Mononuclear cell (primary cell): ENCODE results near the gene DYNLRB1. TPM values are rescaled to one million over a fixed set of nuclear protein-coding genes. Genes with fewer than 3 reads are reported as not detected.

ENCODE experiments used
- H3K27me3 ChIP-seq: 2 replicates; pipeline ENCODE4 v1.6.0; 2011; ENCODE audit warnings: low read length, control low read depth; ENCODE audit not compliant: insufficient read depth
- H3K4me1 ChIP-seq: 2 replicates; pipeline ENCODE4 v1.5.1; 2011; ENCODE audit warnings: mild to moderate bottlenecking, low read length, control low read depth; ENCODE audit not compliant: insufficient read depth
- H3K4me3 ChIP-seq: 2 replicates; pipeline ENCODE4 v1.5.1; 2011; ENCODE audit warnings: mild to moderate bottlenecking, low read length, moderate library complexity
- H3K9me3 ChIP-seq: 2 replicates; pipeline ENCODE4 v1.5.1; 2011; ENCODE audit warnings: low read depth, mild to moderate bottlenecking, control low read depth, low read length
- total RNA-seq: library from RNA; depleted of rRNA; stranded (reverse); fragments of >200 nt; gene quantifications from one replicate; pipeline ENCODE4 v1.2.3, GENCODE V29; 2012

DYNLRB1 gene
- total RNA-seq, 1 donor: 48.3 TPM

GRCh38 chr20:34549929-34550305, 33.7 kb downstream of the DYNLRB1 start:
- H3K4me1 ChIP-seq: no peaks in the 10 kb centered on the region
- no peaks in the 10 kb centered on the region for H3K9me3 ChIP-seq
- H3K27me3 ChIP-seq: no peaks in the 10 kb centered on the region
- no peak overlapping the region for H3K4me3 ChIP-seq

GRCh38 chr20:34552569-34552968, 36.3 kb downstream of the DYNLRB1 start:
- no peaks in the 10 kb centered on the region for H3K9me3 ChIP-seq
- H3K4me1 ChIP-seq: peaks cover 2% of the 10 kb centered on the region
- no peaks in the 10 kb centered on the region for H3K27me3 ChIP-seq
- no peak overlapping the region for H3K4me3 ChIP-seq

DNA sequence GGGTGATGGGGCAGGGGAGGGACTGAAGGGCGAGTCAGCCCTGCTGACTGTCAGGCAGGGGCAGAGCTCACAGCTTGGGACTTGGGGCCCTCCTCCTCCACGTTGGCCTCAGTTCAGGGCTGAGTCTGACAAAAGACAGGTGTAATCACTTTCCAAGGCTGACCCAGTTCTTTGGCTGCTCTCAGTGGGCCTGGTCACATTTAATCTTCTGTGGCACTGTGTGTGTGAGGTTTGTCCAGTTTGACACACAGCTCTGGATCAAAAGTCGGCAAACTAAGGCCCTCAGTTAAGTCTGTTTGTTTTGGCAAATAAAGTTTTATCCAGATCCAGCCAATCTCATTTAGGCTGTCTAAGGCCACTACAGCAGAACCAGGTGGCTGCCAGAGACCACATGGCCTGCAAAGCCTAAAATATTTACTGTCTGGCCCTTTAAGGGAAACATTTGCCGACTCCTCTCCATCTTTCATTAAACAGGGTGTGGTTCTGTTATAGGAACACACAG, 37.2 kb downstream of the DYNLRB1 start:
- Histone ChIP-seq H3K27me3 (no peaks in the 10 kb centered on the region), H3K9me3 (no peaks in the 10 kb centered on the region), H3K4me3 (no peak overlapping the region), H3K4me1 (peaks cover 9% of the 10 kb centered on the region)

- Histone ChIP-seq H3K27me3 (no peaks in the 10 kb centered on the region), H3K4me1 (peaks cover 9% of the 10 kb centered on the region), H3K9me3 (no peaks in the 10 kb centered on the region), H3K4me3 (peak overlapping the region; percentile 61)
Measured at GRCh38 chr20:34557936-34558319, 41.7 kb downstream of the DYNLRB1 start.

DNA sequence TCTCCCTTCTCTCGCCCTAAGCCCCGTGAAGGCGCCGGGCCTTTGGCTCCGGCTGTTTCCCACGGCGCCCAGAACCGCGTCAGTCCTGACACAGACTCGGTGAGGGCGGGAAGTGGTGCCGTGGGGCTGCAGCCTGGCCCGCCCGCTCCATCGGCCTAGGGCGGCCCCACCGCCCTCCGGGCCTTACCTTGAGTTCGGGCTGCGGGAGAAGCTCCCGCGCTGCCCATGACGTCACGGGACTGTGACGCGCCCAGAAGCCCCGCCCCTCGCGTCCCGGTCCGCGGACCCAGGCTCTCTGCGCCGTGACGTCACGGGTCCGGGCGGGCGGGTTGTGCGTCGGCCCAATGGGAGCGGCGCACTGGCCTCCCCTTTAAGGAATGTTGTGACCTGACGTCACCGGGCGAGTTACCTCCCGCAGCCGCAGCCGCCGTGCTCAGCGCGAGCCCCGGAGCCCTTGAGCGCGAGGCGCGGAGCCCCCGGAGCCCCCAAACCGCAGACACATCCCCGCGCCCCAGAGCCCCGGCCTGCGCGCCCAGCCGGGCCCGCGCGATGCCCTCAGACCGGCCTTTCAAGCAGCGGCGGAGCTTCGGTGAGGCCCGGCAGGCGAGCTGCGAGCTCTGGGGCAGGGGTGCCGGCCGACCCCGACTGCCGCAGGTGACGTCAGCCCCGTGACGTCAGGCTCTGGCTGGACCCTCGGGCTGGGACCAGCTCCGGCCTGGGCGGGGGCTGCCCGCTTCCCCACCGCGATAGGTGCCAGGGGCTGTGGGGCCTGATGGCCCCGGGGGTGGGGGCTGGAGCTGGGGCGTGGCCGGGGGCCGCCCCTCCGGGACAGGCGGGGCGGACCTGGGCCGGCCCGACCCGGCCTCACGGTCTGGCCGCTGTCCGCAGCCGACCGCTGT, 42.3 kb downstream of the DYNLRB1 start, which contains the start of gene MAP1LC3A:
TSS of gene MAP1LC3A (plus strand) at position 399 of the 899 bp plus-strand sequence. CDS start at position 550, 151 bp downstream.
- no peaks in the 10 kb centered on the region for H3K27me3 ChIP-seq
- no peaks in the 10 kb centered on the region for H3K9me3 ChIP-seq
- peak within 1 kb of the TSS; percentile 61 for H3K4me3 ChIP-seq
- H3K4me1 ChIP-seq: peaks cover 9% of the 10 kb centered on the region

DNA sequence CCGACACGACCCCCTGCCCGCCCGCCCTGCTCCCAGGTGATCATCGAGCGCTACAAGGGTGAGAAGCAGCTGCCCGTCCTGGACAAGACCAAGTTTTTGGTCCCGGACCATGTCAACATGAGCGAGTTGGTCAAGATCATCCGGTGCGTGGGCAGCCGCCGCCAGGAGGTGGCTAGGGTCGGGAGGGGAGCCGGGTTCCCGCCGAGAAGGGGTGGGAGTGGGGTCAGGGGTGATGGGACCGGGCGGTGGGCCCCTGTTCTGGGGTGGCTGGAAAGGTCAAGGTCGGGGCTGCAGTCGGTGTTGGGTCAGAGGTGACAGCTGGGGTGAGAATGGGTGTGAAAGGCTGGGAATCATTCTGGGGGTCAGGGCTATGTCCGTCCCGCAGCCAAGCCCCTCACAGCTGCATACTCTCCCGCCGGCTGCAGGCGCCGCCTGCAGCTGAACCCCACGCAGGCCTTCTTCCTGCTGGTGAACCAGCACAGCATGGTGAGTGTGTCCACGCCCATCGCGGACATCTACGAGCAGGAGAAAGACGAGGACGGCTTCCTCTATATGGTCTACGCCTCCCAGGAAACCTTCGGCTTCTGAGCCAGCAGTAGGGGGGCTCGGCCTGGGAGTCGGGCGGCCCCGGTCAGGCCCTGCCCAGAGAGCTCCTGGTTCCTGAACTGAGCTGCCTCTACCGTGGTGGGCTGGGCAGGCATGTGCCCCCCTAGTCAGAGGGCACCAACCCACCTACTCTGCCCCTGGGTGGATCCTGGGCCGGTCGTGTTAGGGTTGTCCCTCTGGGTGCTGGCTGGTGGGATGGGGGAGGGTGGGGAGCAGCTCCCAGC, 43.3 kb downstream of the DYNLRB1 start:
- Histone ChIP-seq H3K4me1 (peaks cover 9% of the 10 kb centered on the region), H3K9me3 (no peaks in the 10 kb centered on the region), H3K4me3 (no peak overlapping the region), H3K27me3 (no peaks in the 10 kb centered on the region)

- H3K27me3 ChIP-seq: no peaks in the 10 kb centered on the region
- no peak overlapping the region for H3K4me3 ChIP-seq
- H3K4me1 ChIP-seq: peaks cover 9% of the 10 kb centered on the region
- H3K9me3 ChIP-seq: no peaks in the 10 kb centered on the region
Measured at GRCh38 chr20:34560141-34560523, 43.9 kb downstream of the DYNLRB1 start.

DNA sequence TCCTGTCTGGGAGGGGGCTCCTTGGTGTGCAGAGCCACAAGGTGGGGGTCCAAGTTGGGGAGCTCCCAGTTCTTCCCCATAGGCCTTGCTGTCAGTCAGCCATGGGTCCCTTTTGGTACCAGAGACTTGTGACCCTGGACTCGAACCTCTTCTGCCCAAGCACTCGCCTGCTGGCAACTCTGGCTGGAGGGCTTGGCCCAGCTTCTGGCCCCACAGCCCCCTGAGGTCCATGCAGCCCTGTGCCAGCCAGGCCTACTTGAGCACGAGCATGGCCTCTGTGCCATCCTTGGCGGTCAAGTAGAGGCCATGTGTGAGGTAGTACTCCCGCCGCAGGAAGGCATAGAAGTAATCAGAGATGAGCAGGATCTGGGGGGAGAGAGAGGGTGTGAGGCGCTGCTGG, 44.4 kb downstream of the DYNLRB1 start:
- Histone ChIP-seq H3K4me3 (no peak overlapping the region), H3K4me1 (peaks cover 9% of the 10 kb centered on the region), H3K9me3 (no peaks in the 10 kb centered on the region), H3K27me3 (no peaks in the 10 kb centered on the region)

DNA sequence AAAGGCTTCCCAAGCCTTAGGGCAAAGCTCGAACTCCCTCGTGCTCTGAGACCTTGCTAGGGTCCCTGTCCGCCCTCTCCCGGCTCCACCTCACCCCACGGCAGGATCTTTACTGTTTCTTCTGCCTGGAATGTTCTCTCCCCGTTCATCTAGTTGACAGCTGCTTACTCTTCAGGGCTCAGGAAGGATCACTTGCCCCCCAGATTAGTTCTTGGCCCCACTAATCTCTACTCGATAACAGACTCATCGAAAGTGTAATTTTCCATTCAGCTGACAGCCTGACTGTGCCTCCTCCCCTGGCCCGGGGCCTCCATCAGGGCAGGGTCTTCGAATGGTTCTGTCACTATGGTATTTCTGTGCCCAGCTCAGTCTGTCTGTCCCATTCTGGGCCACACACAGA, 45.4 kb downstream of the DYNLRB1 start:
- H3K4me3 ChIP-seq: no peak overlapping the region
- H3K9me3 ChIP-seq: no peaks in the 10 kb centered on the region
- H3K4me1 ChIP-seq: peaks cover 9% of the 10 kb centered on the region
- no peaks in the 10 kb centered on the region for H3K27me3 ChIP-seq

DNA sequence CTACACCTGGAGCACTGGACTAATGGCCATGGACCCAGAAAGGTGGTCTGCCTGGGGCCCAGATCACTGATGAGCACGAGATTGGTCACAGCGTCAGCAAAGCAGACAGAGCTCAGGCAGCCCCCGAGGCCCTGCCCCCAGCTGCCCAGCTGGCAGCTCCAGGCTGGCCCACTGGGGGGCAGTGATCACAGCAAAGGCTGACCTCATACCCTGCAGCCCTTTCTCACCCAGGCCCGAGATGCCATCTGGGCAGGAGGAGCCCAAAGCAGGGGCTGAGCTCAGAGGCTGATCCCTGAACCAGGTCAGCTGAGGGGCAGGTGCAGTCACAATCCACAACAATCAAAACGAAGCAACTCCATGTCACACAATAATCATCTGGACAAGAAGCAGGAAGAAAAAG, 46.4 kb downstream of the DYNLRB1 start:
- Histone ChIP-seq H3K4me1 (peaks cover 6% of the 10 kb centered on the region), H3K9me3 (no peaks in the 10 kb centered on the region), H3K4me3 (no peak overlapping the region), H3K27me3 (no peaks in the 10 kb centered on the region)

DNA sequence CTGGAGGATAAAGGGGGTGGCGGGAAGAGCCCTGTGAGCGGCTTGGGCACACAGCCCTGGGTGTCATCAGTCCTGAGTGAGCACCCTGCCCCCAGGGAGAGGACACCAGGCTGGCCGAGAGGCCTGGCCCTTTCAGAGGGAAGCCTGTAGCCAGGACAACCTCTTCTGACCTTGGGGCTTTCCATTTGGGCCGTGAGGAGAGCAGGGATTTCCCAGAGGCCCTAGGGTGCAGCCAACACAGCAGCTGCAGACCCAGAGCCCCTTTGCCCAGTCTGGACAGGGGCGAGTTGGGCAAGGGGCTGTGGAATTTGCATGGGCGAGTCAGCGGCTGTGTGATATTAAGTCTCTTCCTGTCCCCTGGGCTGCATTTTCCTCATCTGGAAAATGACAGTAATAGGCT, 48.6 kb downstream of the DYNLRB1 start:
- no peaks in the 10 kb centered on the region for H3K27me3 ChIP-seq
- no peaks in the 10 kb centered on the region for H3K4me1 ChIP-seq
- no peaks in the 10 kb centered on the region for H3K9me3 ChIP-seq
- no peak overlapping the region for H3K4me3 ChIP-seq

DNA sequence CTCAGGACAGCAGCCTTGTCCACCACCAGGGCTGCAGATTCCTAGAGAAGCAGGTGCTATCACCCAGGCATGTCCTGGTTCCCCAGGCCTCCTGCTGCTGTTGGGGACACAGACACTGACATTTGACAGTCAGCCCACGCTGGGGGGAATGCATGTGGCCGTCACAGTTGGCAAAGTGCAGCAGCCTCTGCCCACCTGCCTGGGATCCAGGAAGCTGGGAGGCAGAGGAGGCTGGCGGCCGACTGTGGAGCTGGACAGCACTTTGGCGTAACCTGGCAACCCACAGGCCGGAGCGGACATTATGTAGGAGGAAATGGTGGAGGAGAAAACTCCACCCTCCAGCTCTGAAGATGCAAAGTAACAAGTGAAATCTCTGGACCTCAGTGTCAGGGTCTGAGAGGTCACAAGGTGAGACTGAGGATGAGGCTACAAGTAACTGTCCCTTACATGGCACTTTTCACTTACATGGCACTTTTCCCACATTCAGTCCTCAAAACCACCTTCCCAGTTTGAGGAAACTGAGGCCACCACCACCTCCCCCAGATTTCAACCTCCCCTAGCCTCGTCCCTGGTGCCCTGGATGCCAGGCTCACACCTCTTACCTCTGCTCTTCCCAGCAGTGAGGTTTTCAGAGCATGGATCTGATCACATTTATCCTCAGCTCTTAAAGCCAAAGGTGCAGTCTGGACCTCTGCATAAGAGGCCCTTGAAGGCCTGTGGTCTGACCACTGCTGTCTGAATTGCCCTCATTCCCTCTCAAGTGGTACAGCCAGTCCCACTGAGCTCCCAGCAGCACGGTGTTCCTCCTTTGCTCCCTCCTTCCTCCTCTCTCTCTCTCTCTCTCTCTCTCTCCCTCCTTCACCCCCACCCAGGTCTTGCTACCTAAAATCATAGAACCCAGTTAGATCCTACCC, 51.0 kb downstream of the DYNLRB1 start:
- Histone ChIP-seq H3K27me3 (no peaks in the 10 kb centered on the region), H3K4me3 (no peak overlapping the region), H3K4me1 (peaks cover 8% of the 10 kb centered on the region), H3K9me3 (no peaks in the 10 kb centered on the region)

- H3K4me3 ChIP-seq: no peak overlapping the region
- H3K27me3 ChIP-seq: no peaks in the 10 kb centered on the region
- no peaks in the 10 kb centered on the region for H3K9me3 ChIP-seq
- H3K4me1 ChIP-seq: peaks cover 8% of the 10 kb centered on the region
Measured at GRCh38 chr20:34567892-34568865, 52.0 kb downstream of the DYNLRB1 start.
